ENCODE results near the gene RXFP2.

- no peak for TF ChIP-seq EZH2 (IDR thresholded peaks at IDR 0.05)
- no peak for TF ChIP-seq CTCF (IDR thresholded peaks at IDR 0.05)
- no peak for TF ChIP-seq EZH2phosphoT487 (IDR thresholded peaks at IDR 0.05)
These were observed 46.7 kb downstream of the RXFP2 start for GRCh38 chr13:31786011-31786410.
